ENCODE results near the gene RREB1.

GRCh38 chr6:7300926-7301325, 193.2 kb downstream of the RREB1 start:
- TF ChIP-seq POLR2A (IDR thresholded peaks at IDR 0.05; ENCODE audit: low read depth, low read length): no peak
- TF ChIP-seq CTCF (conservative IDR thresholded peaks at IDR 0.05; ENCODE audit: low read depth, low read length): no peak
- no peak for TF ChIP-seq MAZ (IDR thresholded peaks at IDR 0.05; ENCODE audit: borderline replicate concordance, low read depth, low read length)
- TF ChIP-seq USF2 (IDR thresholded peaks at IDR 0.05; ENCODE audit: low read depth, low read length): no peak
